Psoas muscle (tissue), 8 donors: ENCODE results near the gene ARAP1. TPM values are rescaled to one million over a fixed set of nuclear protein-coding genes. Genes with fewer than 3 reads are reported as not detected.

ENCODE experiments used
- ATAC-seq, 4 donors: fragments of 200-7000 bp; cut with Tn5 transposase; one replicate each; pipeline ENCODE4 v1.9.1; 2020; ENCODE audit warnings: moderate library complexity in 3 of 4, mild to moderate bottlenecking in 2 of 4
- DNase-seq, 2 donors: peaks; one replicate each; pipeline ENCODE4 v3.0.0-alpha.2; 2020
- H3K27ac ChIP-seq: fragments of 200-600 bp; one replicate; pipeline ENCODE4 v1.8.0; 2022
- H3K27me3 ChIP-seq, 3 donors: fragments of 200-600 bp in 1 of 3; one replicate each; pipeline versions ENCODE4 v1.6.1 to v1.8.0; 2013 to 2022; ENCODE audit warnings: low read length in 2 of 3, mild to moderate bottlenecking in 2 of 3, moderate library complexity in 1 of 3; ENCODE audit not compliant: insufficient read depth in 3 of 3
- H3K36me3 ChIP-seq, 2 donors: fragments of 200-600 bp in 1 of 2; one replicate each; pipeline versions ENCODE4 v1.6.1 to v1.8.0; 2013 to 2022; ENCODE audit warnings: low read depth in 1 of 2, mild to moderate bottlenecking in 1 of 2, moderate library complexity in 1 of 2; ENCODE audit not compliant: insufficient read depth in 1 of 2
- H3K4me1 ChIP-seq: fragments of 200-600 bp; one replicate; pipeline ENCODE4 v1.8.0; 2022
- H3K4me3 ChIP-seq: fragments of 200-600 bp; one replicate; pipeline ENCODE4 v1.8.0; 2022; ENCODE audit warnings: mild to moderate bottlenecking
- H3K9me3 ChIP-seq: fragments of 200-600 bp; one replicate; pipeline ENCODE4 v1.8.0; 2022
- WGBS, 3 donors: extraction: QIAGEN DNeasy Blood & Tissue Kit; methylation state at CpG; one replicate each; pipeline versions ENCODE4 v1.1.6 to v1.1.7; 2013; 5-methylcytosine and 5-hydroxymethylcytosine counted together
- intact Hi-C, 2 donors: fragments of 100-400 bp; cut with DNase I; formaldehyde crosslinking; loops; one replicate each; pipeline versions ENCODE4 v1.11.0 to v1.14.2; 2022
- polyA plus RNA-seq, 3 donors: library from polyadenylated mRNA; stranded (reverse); fragments of 200-250 nt; gene quantifications; one replicate each; pipeline ENCODE4 v1.2.3, GENCODE V29; 2013
- total RNA-seq, 4 donors: library from RNA; stranded (reverse); fragmentation: NEBNext Ultra II Directional in 2 of 4; extraction: Animal tissue kit (Norgen Biotek cat#: 25700) in 2 of 4; gene quantifications; one replicate each; pipeline versions ENCODE4 v1.2.1 to v1.2.4, GENCODE V29; 2021 to 2023
- TF ChIP-seq, protein P1 (sequence below): fragments of 200-600 bp; IDR thresholded peaks from one replicate; pipeline ENCODE4 v1.8.0; 2022; ENCODE audit warnings: antibody characterized with exemption
- donor health status: healthy with polysubstance abuse.
- donor health status: DM: no; HTN: no; CAD: no; lungs with moderate emphysema.
- donor health status: Bipolar disorder and iron deficiency.
- donor health status: healthy.
- donor health status: DM: yes; HTN: yes; CAD: no.
- donor health status: DM: no; HTN: no; CAD: no.
- donor health status: DM: no; HTN: no; CAD: no.
- donor health status: DM: yes; HTN: yes; CAD: no.

The ARAP1 gene
- total and polyA plus RNA-seq, 7 donors, result 16.0 to 27.5 (median 18.6) TPM

DNA sequence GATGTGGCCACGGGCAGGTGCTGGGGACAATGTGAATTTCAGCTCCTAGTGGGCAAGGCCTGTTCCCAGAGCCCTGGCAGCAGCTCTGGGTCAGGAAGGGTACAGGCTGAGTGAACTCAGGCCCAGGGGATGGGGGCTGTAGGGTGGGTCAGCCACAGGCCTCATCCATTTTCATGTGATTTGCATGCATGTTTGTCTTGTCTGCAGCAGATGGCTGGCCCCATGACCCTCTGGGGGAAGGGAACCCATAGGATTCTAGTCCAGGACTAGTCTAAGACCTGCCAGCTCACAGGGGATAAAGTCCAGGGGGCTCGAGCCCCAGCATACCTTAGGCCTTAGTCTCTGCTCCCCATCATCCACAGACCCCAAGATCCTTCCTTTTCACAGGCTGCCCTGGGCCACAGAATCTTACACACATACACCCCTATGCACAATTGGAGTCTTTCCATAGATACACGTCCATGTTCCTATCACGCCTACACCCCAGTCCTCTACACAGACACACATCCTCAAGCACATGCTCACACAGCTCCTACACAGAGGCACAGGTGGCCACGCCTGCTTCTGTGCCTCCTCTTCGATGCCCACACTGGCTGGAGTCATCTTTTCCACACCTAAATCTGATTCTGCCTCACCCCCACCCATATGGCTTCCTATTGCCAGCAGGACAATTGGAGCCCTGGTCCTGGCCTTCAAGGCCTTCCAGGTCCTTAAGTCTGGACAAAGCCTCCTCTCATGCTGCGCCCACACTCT, 103.6 kb downstream of the ARAP1 start:
- H3K27me3 ChIP-seq, result no peaks in the 10 kb centered on the region
- 82 to 92% (median 89%) methylated on average over 7 of the region's 7 CpGs for WGBS, 3 donors
- no peaks in the 10 kb centered on the region for H3K36me3 ChIP-seq
- H3K4me1 ChIP-seq, result no peaks in the 10 kb centered on the region
- TF ChIP-seq, protein P1, sequence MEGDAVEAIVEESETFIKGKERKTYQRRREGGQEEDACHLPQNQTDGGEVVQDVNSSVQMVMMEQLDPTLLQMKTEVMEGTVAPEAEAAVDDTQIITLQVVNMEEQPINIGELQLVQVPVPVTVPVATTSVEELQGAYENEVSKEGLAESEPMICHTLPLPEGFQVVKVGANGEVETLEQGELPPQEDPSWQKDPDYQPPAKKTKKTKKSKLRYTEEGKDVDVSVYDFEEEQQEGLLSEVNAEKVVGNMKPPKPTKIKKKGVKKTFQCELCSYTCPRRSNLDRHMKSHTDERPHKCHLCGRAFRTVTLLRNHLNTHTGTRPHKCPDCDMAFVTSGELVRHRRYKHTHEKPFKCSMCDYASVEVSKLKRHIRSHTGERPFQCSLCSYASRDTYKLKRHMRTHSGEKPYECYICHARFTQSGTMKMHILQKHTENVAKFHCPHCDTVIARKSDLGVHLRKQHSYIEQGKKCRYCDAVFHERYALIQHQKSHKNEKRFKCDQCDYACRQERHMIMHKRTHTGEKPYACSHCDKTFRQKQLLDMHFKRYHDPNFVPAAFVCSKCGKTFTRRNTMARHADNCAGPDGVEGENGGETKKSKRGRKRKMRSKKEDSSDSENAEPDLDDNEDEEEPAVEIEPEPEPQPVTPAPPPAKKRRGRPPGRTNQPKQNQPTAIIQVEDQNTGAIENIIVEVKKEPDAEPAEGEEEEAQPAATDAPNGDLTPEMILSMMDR, result no peak
- no peak overlapping the region for H3K27ac ChIP-seq
- H3K4me3 ChIP-seq, result no peak overlapping the region
- no peaks in the 10 kb centered on the region for H3K9me3 ChIP-seq
- no peak for ATAC-seq
- intact Hi-C loops, result loop anchor here in 1 of 2 donors (10.0 kb wide), 1 partner anchor 174 kb away; no protein-coding TSS in a partner anchor
- no peak for DNase-seq

DNA sequence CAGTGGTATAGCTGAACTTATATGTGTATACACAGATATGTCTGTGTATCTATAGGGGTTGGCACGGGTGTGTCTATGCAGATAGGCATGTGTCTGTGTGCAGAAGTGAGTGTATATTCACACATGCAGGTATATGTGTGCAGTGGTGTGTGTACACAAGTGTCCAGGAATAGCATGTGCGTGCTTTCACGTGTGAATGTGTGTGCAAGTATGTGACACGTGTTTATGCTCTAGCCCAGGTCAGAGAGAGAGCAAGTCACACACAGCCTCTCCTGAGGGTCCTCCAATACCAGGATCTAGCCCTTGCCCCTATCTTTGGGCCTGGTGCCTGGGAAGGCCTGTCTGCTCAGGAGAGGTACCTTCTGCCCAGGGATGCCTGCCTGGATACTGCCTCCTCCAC, 104.3 kb downstream of the ARAP1 start:
- TF ChIP-seq, protein P1, result no peak
- H3K27me3 ChIP-seq, result no peaks in the 10 kb centered on the region
- H3K36me3 ChIP-seq, result no peaks in the 10 kb centered on the region
- ATAC-seq (no peak), DNase-seq (no peak)
- no peak overlapping the region for H3K4me3 ChIP-seq
- no peaks in the 10 kb centered on the region for H3K9me3 ChIP-seq
- WGBS, 3 donors, result 90 to 95% (median 91%) methylated on average over 4 of the region's 4 CpGs
- intact Hi-C loops, result loop anchor here in 1 of 2 donors (10.0 kb wide), 1 partner anchor 173 kb away; no protein-coding TSS in a partner anchor
- no peak overlapping the region for H3K27ac ChIP-seq
- H3K4me1 ChIP-seq, result no peaks in the 10 kb centered on the region

DNA sequence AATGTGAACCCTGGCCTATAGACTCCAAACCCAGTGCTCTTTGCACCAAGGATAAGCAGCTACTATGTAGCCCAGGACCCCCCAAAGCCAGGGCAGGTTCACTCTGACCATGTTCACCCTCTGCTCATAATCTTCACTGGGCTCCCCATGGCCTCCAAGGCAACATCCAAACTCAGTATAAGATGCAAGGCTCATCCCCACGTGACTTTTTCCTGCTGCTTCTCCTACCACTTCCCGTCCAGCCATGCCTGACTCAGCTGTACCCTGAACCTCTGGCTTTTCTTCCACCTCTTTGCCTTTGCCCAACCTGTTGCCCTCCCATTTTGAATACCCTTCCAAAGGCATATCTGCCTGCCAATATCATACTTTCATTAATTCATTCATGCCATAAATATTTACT, 105.7 kb downstream of the ARAP1 start:
- Histone ChIP-seq H3K9me3 (no peaks in the 10 kb centered on the region), H3K27ac (no peak overlapping the region), H3K36me3 (no peaks in the 10 kb centered on the region), H3K4me3 (no peak overlapping the region), H3K4me1 (peaks cover 7% of the 10 kb centered on the region), H3K27me3 (peaks cover 0 to 6% (median 0%) of the 10 kb centered on the region in 3 donors)
- TF ChIP-seq, protein P1, result no peak
- 60 to 76% (median 72%) methylated on average over 2 of the region's 2 CpGs for WGBS, 3 donors
- ATAC-seq (no peak), DNase-seq (no peak)
- intact Hi-C loops, result loop anchor here in 1 of 2 donors (10.0 kb wide), 1 partner anchor 172 kb away; no protein-coding TSS in a partner anchor

DNA sequence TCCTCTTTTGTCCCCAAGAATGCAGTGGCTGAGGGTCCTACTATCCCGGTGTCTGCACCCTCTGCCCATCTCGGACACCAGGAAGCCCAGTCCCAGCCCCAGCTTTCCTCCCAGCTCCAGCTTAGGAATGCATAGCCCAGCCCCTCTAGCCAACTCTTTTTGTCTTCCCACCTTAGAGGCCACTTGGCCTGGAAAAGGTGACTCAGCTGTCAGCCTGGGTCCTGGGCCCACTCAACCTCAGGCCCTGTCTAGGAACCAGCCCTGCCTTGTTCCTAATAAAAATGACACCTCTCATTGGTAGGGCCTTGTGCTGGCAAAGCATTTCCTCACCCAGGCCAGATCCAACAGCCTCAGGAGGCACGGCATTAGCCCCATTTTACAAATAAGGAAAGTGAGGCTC, 106.2 kb downstream of the ARAP1 start:
- no peak overlapping the region for H3K27ac ChIP-seq
- H3K4me3 ChIP-seq, result no peak overlapping the region
- H3K9me3 ChIP-seq, result no peaks in the 10 kb centered on the region
- intact Hi-C loops, result loop anchor here in 1 of 2 donors (10.0 kb wide), 1 partner anchor 171 kb away; no protein-coding TSS in a partner anchor
- ATAC-seq, result no peak
- H3K27me3 ChIP-seq, result peaks cover 0 to 10% (median 0%) of the 10 kb centered on the region in 3 donors
- H3K4me1 ChIP-seq, result peaks cover 7% of the 10 kb centered on the region
- 86 to 93% (median 90%) methylated on average over 3 of the region's 3 CpGs for WGBS, 3 donors
- TF ChIP-seq, protein P1, result no peak
- no peaks in the 10 kb centered on the region for H3K36me3 ChIP-seq
- no peak for DNase-seq
